ENCODE results near the gene KLK4.

GRCh38 chr19:50896591-50897190 lies 14.5 kb downstream of the KLK4 start:
- no peak for TF ChIP-seq ZKSCAN8 (CRISPR knock-in tag; IDR thresholded peaks at IDR 0.05)
- TF ChIP-seq, protein P1, sequence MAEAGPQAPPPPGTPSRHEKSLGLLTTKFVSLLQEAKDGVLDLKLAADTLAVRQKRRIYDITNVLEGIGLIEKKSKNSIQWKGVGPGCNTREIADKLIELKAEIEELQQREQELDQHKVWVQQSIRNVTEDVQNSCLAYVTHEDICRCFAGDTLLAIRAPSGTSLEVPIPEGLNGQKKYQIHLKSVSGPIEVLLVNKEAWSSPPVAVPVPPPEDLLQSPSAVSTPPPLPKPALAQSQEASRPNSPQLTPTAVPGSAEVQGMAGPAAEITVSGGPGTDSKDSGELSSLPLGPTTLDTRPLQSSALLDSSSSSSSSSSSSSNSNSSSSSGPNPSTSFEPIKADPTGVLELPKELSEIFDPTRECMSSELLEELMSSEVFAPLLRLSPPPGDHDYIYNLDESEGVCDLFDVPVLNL (CRISPR knock-in tag; IDR thresholded peaks at IDR 0.05; ENCODE audit: low read depth), result no peak
- TF ChIP-seq EZH2 (IDR thresholded peaks at IDR 0.05; ENCODE audit: borderline replicate concordance, low read depth, low read length), result no peak
- peak; percentile 74 for TF ChIP-seq SP1 (CRISPR knock-in tag; IDR thresholded peaks at IDR 0.05)
- no peak for TF ChIP-seq CTCF (IDR thresholded peaks at IDR 0.05 in 2 of 3, conservative IDR thresholded peaks at IDR 0.05 in 1 of 3; ENCODE audit: insufficient read depth in 2 of 3, low read depth in 1 of 3, low read length in 3 of 3)
- TF ChIP-seq, protein P2, sequence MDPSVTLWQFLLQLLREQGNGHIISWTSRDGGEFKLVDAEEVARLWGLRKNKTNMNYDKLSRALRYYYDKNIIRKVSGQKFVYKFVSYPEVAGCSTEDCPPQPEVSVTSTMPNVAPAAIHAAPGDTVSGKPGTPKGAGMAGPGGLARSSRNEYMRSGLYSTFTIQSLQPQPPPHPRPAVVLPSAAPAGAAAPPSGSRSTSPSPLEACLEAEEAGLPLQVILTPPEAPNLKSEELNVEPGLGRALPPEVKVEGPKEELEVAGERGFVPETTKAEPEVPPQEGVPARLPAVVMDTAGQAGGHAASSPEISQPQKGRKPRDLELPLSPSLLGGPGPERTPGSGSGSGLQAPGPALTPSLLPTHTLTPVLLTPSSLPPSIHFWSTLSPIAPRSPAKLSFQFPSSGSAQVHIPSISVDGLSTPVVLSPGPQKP (CRISPR knock-in tag; IDR thresholded peaks at IDR 0.05), result no peak
- TF ChIP-seq BRCA1 (IDR thresholded peaks at IDR 0.05), result no peak
- no peak for TF ChIP-seq BRCA1 (CRISPR knock-in tag; IDR thresholded peaks at IDR 0.05)
- TF ChIP-seq RAD51 (IDR thresholded peaks at IDR 0.05; ENCODE audit: borderline replicate concordance, low read depth), result peak; percentile 82
- TF ChIP-seq NFYB (IDR thresholded peaks at IDR 0.05; ENCODE audit: extremely low read depth, insufficient read length), result no peak
- TF ChIP-seq JUND (IDR thresholded peaks at IDR 0.05; ENCODE audit: borderline replicate concordance, low read depth, low read length), result peak; percentile 98
- peak; percentile 99 for TF ChIP-seq JUND (tag; IDR thresholded peaks at IDR 0.05; ENCODE audit: borderline replicate concordance, low read depth, low read length)
- no peak for TF ChIP-seq SRSF9 (IDR thresholded peaks at IDR 0.05; ENCODE audit: borderline replicate concordance, low read depth, low read length)
- TF ChIP-seq FOXJ3 (CRISPR knock-in tag; IDR thresholded peaks at IDR 0.05), result no peak
- TF ChIP-seq RNF219 (CRISPR knock-in tag; IDR thresholded peaks at IDR 0.05), result no peak

All from K562 (cell line).